ENCODE results near the gene TUBGCP2. TPM values are rescaled to one million over a fixed set of nuclear protein-coding genes. Genes with fewer than 3 reads are reported as not detected.

TUBGCP2 gene
- polyA plus RNA-seq, 3 donors = 25.9 to 78.6 (median 39.3) TPM

GRCh38 chr10:133306097-133306476 lies 2.6 kb downstream of the TUBGCP2 start:
- H3K9me3 Mint-ChIP-seq = peaks cover 0 to 6% (median 0%) of the 10 kb centered on the region in 7 donors
- H3K4me3 Mint-ChIP-seq = peak overlapping the region; percentile 30 to 99
- intact Hi-C loops (cut with micrococcal nuclease) = loop anchor here (2.0 to 5.0 kb wide), 3 partner anchors 44 to 69 kb away; partner anchors contain the start of gene VENTX (in 1 of the 2)
- H3K27ac Mint-ChIP-seq = peak overlapping the region; percentile 99 to 100 (median 100)
- peaks cover 0 to 5% (median 0%) of the 10 kb centered on the region in 3 donors for H3K27me3 Mint-ChIP-seq (ENCODE audit: low read depth in 3 of 3)
- peak overlapping the region; percentile 94 to 95 for H3K27ac ChIP-seq (ENCODE audit: low read depth in 1 of 2, low read length in 2 of 2)
- no peak for DNase-seq
- H3K4me3 ChIP-seq (replicated peaks in 1 of 3; ENCODE audit: low read depth in 2 of 3, low read length in 3 of 3) = no peak overlapping the region
- no peak overlapping the region for H2AFZ ChIP-seq (ENCODE audit: insufficient read depth, low read depth, low read length, poor library complexity, severe bottlenecking)
- 100% methylated on average over 2 of the region's 5 CpGs for WGBS (ENCODE audit: insufficient coverage)
- no peak overlapping the region for H3K4me2 ChIP-seq (replicated peaks; ENCODE audit: extremely low read depth, low read length, poor library complexity, severe bottlenecking)
- H3K4me1 ChIP-seq (ENCODE audit: control insufficient read depth in 1 of 2, insufficient read depth in 2 of 2, low read length in 2 of 2) = peaks cover 37 to 42% of the 10 kb centered on the region in 2 donors
- peaks cover 64% of the 10 kb centered on the region for H3K79me2 ChIP-seq (ENCODE audit: insufficient read depth, low read length)
- H3K9ac ChIP-seq (ENCODE audit: insufficient read depth, low read length, poor library complexity, severe bottlenecking) = peak overlapping the region; percentile 38
- peaks cover 41% of the 10 kb centered on the region for H4K20me1 ChIP-seq (ENCODE audit: insufficient read depth, low read length)
- peaks cover 22 to 46% of the 10 kb centered on the region in 2 donors for H3K36me3 ChIP-seq (replicated peaks in 1 of 2; ENCODE audit: control insufficient read depth in 1 of 2, insufficient read depth in 2 of 2, low read length in 2 of 2)
- H3K4me1 Mint-ChIP-seq = peaks cover 34% of the 10 kb centered on the region
- no peaks in the 10 kb centered on the region for H3K27me3 ChIP-seq (ENCODE audit: control insufficient read depth in 2 of 2, insufficient read depth in 2 of 2, low read length in 2 of 2)
- peaks cover 52 to 64% of the 10 kb centered on the region in 2 donors for H3K36me3 Mint-ChIP-seq
- H3K9me3 ChIP-seq (replicated peaks in 1 of 2; ENCODE audit: control insufficient read depth in 1 of 2, insufficient read depth in 1 of 2, low read length in 2 of 2) = no peaks in the 10 kb centered on the region
- TF ChIP-seq, protein P1, sequence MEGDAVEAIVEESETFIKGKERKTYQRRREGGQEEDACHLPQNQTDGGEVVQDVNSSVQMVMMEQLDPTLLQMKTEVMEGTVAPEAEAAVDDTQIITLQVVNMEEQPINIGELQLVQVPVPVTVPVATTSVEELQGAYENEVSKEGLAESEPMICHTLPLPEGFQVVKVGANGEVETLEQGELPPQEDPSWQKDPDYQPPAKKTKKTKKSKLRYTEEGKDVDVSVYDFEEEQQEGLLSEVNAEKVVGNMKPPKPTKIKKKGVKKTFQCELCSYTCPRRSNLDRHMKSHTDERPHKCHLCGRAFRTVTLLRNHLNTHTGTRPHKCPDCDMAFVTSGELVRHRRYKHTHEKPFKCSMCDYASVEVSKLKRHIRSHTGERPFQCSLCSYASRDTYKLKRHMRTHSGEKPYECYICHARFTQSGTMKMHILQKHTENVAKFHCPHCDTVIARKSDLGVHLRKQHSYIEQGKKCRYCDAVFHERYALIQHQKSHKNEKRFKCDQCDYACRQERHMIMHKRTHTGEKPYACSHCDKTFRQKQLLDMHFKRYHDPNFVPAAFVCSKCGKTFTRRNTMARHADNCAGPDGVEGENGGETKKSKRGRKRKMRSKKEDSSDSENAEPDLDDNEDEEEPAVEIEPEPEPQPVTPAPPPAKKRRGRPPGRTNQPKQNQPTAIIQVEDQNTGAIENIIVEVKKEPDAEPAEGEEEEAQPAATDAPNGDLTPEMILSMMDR (IDR thresholded peaks at IDR 0.05) = no peak

DNA sequence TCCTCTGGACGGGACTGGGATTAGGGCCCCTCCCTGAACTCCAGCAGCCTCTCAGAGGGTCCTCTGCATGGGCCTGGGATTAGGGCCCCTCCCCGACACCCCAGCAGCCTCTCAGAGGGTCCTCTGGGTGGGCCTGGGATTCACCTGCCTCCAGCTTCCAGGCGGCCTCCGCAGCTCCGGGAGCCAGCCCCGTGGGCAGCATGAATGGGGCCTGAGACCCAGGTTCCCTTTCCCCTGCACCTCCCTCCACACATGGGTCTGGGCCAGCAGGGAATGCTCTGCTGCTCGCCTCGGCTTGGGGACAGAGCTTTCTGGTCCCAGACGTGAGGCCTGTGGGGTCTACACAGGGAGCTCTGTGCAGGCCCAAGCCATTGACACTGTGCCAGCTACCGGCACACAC lies 5.5 kb downstream of the TUBGCP2 start:
- H4K20me1 ChIP-seq (ENCODE audit: insufficient read depth, low read length) = peaks cover 38% of the 10 kb centered on the region
- no peak overlapping the region for H3K4me3 ChIP-seq (replicated peaks in 1 of 3; ENCODE audit: low read depth in 2 of 3, low read length in 3 of 3)
- H3K4me3 Mint-ChIP-seq = no peak overlapping the region
- no peaks in the 10 kb centered on the region for H3K9me3 ChIP-seq (replicated peaks in 1 of 2; ENCODE audit: control insufficient read depth in 1 of 2, insufficient read depth in 1 of 2, low read length in 2 of 2)
- no peak overlapping the region for H3K4me2 ChIP-seq (replicated peaks; ENCODE audit: extremely low read depth, low read length, poor library complexity, severe bottlenecking)
- peaks cover 0 to 6% (median 0%) of the 10 kb centered on the region in 7 donors for H3K9me3 Mint-ChIP-seq
- H3K36me3 ChIP-seq (replicated peaks in 1 of 2; ENCODE audit: control insufficient read depth in 1 of 2, insufficient read depth in 2 of 2, low read length in 2 of 2) = peaks cover 40 to 59% of the 10 kb centered on the region in 2 donors
- WGBS (ENCODE audit: insufficient coverage) = 99% methylated on average over 10 of the region's 10 CpGs
- peaks cover 33 to 35% of the 10 kb centered on the region in 2 donors for H3K4me1 ChIP-seq (ENCODE audit: control insufficient read depth in 1 of 2, insufficient read depth in 2 of 2, low read length in 2 of 2)
- DNase-seq = no peak
- peaks cover 53% of the 10 kb centered on the region for H3K79me2 ChIP-seq (ENCODE audit: insufficient read depth, low read length)
- peak overlapping the region in 1 of 2 donors; percentile 36 for H3K27ac ChIP-seq (ENCODE audit: low read depth in 1 of 2, low read length in 2 of 2)
- no peaks in the 10 kb centered on the region for H3K27me3 ChIP-seq (ENCODE audit: control insufficient read depth in 2 of 2, insufficient read depth in 2 of 2, low read length in 2 of 2)
- TF ChIP-seq, protein P1 (IDR thresholded peaks at IDR 0.05) = no peak
- peak overlapping the region in 2 of 7 donors; percentile 66 to 100 for H3K27ac Mint-ChIP-seq
- intact Hi-C loops (cut with micrococcal nuclease) = no loop called here
- peaks cover 32% of the 10 kb centered on the region for H3K4me1 Mint-ChIP-seq
- H2AFZ ChIP-seq (ENCODE audit: insufficient read depth, low read depth, low read length, poor library complexity, severe bottlenecking) = no peak overlapping the region
- H3K36me3 Mint-ChIP-seq = peaks cover 69 to 76% of the 10 kb centered on the region in 2 donors
- H3K9ac ChIP-seq (ENCODE audit: insufficient read depth, low read length, poor library complexity, severe bottlenecking) = no peak overlapping the region
- peaks cover 0 to 2% (median 0%) of the 10 kb centered on the region in 3 donors for H3K27me3 Mint-ChIP-seq (ENCODE audit: low read depth in 3 of 3)

All from CD14-positive monocyte (primary cell).